Panc1 (cell line): ENCODE results near the gene MMP15. TPM values are rescaled to one million over a fixed set of nuclear protein-coding genes. Genes with fewer than 3 reads are reported as not detected.

Experiments
- ATAC-seq: fragments of 200-7000 bp; cut with Tn5 transposase; 2 replicates; pipeline ENCODE4 v1.9.1; 2020; ENCODE audit warnings: mild to moderate bottlenecking, moderate library complexity
- BruUV-seq: library from RNA; stranded (reverse); fragments of 400-500 nt; replicated peaks from 2 replicates; lab custom pipeline; 2021; lab: Mats Ljungman, UMichigan
- CTCF ChIA-PET: fragments of 300-600 bp; sonication (Branson Sonifier 250); formaldehyde crosslinking; loops from one replicate; lab custom pipeline; 2022; ENCODE audit warnings: antibody characterized with exemption; lab: Charles Lee
- POLR2A ChIA-PET: fragments of 300-600 bp; sonication (Branson Sonifier 250); formaldehyde crosslinking; loops from one replicate; lab custom pipeline; 2022; ENCODE audit warnings: antibody characterized with exemption; lab: Charles Lee
- DNase-seq: peaks from one replicate; pipeline ENCODE4 v3.0.0-alpha.2; 2010; ENCODE audit warnings: low read depth, low spot score
- H3K27ac ChIP-seq: 2 replicates; pipeline ENCODE4 v1.5.1; 2011; ENCODE audit warnings: mild to moderate bottlenecking, low read length, inconsistent platforms
- H3K27me3 ChIP-seq: fragments of 200-500 bp; sonication (Bioruptor generic); 2 replicates; pipeline ENCODE4 v1.6.0; 2014; ENCODE audit warnings: low read length, inconsistent platforms; ENCODE audit not compliant: control insufficient read depth, insufficient read depth
- H3K36me3 ChIP-seq: fragments of 200-500 bp; sonication (Bioruptor generic); 2 replicates; pipeline ENCODE4 v1.5.1; 2014; ENCODE audit warnings: inconsistent platforms, mild to moderate bottlenecking, low read length, moderate library complexity; ENCODE audit not compliant: control insufficient read depth, insufficient read depth
- H3K4me1 ChIP-seq: 2 replicates; pipeline ENCODE4 v1.5.1; 2011; ENCODE audit warnings: inconsistent platforms, mild to moderate bottlenecking, low read length, moderate library complexity; ENCODE audit not compliant: control insufficient read depth, insufficient read depth
- H3K4me3 ChIP-seq, 2 experiments: 2 replicates each; pipeline ENCODE4 v1.5.1; 2011 to 2012; ENCODE audit warnings: low read depth in 2 of 2, low read length in 2 of 2, mild to moderate bottlenecking in 2 of 2, inconsistent platforms in 1 of 2, moderate library complexity in 1 of 2
- H3K9me3 ChIP-seq: fragments of 200-500 bp; sonication (Bioruptor generic); 2 replicates; pipeline ENCODE4 v1.5.1; 2014; ENCODE audit warnings: low read depth, mild to moderate bottlenecking, inconsistent platforms, low read length, moderate library complexity; ENCODE audit not compliant: control insufficient read depth, insufficient read depth
- CTCF ChIP-seq: fragments of 450-650 bp; IDR thresholded peaks from 2 replicates; pipeline ENCODE4 v1.5.1; 2017; ENCODE audit warnings: mild to moderate bottlenecking
- POLR2AphosphoS5 ChIP-seq: IDR thresholded peaks from 2 replicates; pipeline ENCODE4 v1.6.1; 2012; ENCODE audit warnings: mild to moderate bottlenecking, low read depth, low read length, moderate library complexity
- REST ChIP-seq, 2 experiments: IDR thresholded peaks; 2 replicates each; pipeline ENCODE4 v1.6.1; 2011 to 2012; ENCODE audit warnings: low read depth in 2 of 2, control low read depth in 1 of 2, low read length in 1 of 2, mild to moderate bottlenecking in 1 of 2, moderate library complexity in 1 of 2; ENCODE audit not compliant: insufficient read depth in 1 of 2
- SIN3A ChIP-seq: IDR thresholded peaks from 2 replicates; pipeline ENCODE4 v1.6.1; 2012; ENCODE audit warnings: low read depth, mild to moderate bottlenecking, low read length, moderate library complexity, borderline replicate concordance; ENCODE audit not compliant: insufficient read depth
- TCF7L2 ChIP-seq: IDR thresholded peaks from 2 replicates; pipeline ENCODE4 v1.6.1; 2011; ENCODE audit warnings: mild to moderate bottlenecking, low read depth, low read length, inconsistent platforms
- in situ Hi-C: cut with HindIII; loops from 2 replicates; pipeline ENCODE4 v1.10.0; 2016; ENCODE audit warnings: low sequenced_read_pairs, low pct_unique_long_range_greater_than_20kb
- intact Hi-C: fragments of 100-400 bp; cut with micrococcal nuclease; formaldehyde crosslinking; loops from one replicate; pipeline ENCODE4 v1.10.0; 2022; ENCODE audit not compliant: unreplicated experiment
- total RNA-seq: library from RNA; stranded (reverse); gene quantifications from one replicate; pipeline ENCODE4 v1.2.1, GENCODE V29; 2021; ENCODE audit not compliant: unreplicated experiment

Gene MMP15
- total RNA-seq, 1 experiment from 2014 or later = 10.9 TPM

DNA sequence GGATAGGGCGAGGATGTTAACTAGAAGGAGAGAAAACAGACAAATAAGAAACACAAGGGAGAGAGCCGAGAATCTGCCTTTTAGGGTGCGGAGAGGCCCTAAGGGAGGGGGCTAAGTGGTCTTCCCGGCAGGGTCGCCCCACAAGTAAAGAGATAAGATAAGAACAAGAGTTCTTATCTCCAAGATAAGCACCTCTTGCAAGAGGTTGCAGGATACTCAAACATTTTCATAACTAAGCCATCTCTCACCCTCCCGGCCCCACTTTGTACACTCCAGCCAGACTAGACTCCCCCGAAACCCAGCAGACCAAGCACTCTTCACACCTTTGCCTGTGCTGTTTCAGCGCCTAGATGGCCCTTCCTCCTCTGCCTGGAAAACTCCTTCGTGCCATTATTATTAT is 39.4 kb upstream of the MMP15 start:
- ChIA-PET CTCF (no interaction called here), POLR2A (no interaction called here)
- TF ChIP-seq SIN3A = no peak
- no TSS peak for BruUV-seq
- no peaks in the 10 kb centered on the region for H3K9me3 ChIP-seq
- H3K4me1 ChIP-seq = no peaks in the 10 kb centered on the region
- no peak overlapping the region for H3K27ac ChIP-seq
- H3K36me3 ChIP-seq = no peaks in the 10 kb centered on the region
- ATAC-seq (no peak), DNase-seq (no peak)
- intact Hi-C loops = no loop called here
- H3K27me3 ChIP-seq = no peaks in the 10 kb centered on the region
- H3K4me3 ChIP-seq = no peak overlapping the region
- in situ Hi-C loops = no loop called here

DNA sequence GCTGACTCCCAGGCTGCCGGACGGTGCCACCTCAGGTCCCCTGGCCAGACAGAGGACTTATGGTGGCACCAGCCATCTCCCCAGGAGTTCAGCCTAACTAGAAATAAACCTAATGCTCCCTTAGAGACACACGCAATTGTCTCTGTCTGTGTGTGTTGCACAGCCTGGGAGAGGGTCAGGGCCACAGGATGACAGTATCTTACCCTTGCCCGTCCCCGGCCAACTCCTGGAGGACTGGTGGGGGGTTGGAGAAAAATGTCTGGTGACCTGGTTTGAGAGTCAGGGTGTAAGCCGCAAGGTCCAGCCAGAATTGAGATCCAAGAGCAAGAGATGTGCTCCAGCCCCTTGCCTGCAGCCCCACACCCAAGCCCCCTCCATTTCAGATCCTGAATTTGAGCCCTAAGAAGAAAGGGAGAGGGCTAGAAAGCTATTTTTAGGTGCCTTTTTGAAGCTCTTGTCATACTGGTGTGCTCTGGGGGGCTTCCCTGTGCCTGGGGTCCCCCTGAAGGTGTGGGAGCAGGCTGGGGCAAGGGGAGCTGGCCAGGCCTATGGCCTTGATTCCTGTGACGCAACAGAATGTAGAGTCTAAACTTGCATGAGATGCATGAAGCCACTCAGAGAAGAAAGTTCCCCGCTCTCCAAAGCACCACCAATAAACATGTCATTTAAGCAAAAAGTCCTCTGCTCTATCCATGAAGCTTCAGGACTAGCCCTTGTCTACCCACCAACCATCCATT is 37.9 kb upstream of the MMP15 start:
- Histone ChIP-seq H3K4me1 (no peaks in the 10 kb centered on the region), H3K27me3 (no peaks in the 10 kb centered on the region), H3K4me3 (no peak overlapping the region), H3K9me3 (no peaks in the 10 kb centered on the region), H3K27ac (no peak overlapping the region), H3K36me3 (no peaks in the 10 kb centered on the region)
- CTCF ChIA-PET = no interaction called here
- BruUV-seq = no TSS peak
- in situ Hi-C loops = no loop called here
- TF ChIP-seq CTCF (no peak), POLR2AphosphoS5 (no peak), REST (IDR thresholded peaks at IDR 0.05; ENCODE audit: insufficient read depth in 1 of 2, low read depth in 2 of 2, low read length in 1 of 2) (no peak), SIN3A (no peak), TCF7L2 (no peak)
- DNase-seq (no peak), ATAC-seq (no peak)
- intact Hi-C loops = no loop called here
- POLR2A ChIA-PET = no interaction called here

- no peaks in the 10 kb centered on the region for H3K4me1 ChIP-seq
- H3K27me3 ChIP-seq = no peaks in the 10 kb centered on the region
- H3K9me3 ChIP-seq = no peaks in the 10 kb centered on the region
- POLR2A ChIA-PET = no interaction called here
- DNase-seq = no peak
- no peaks in the 10 kb centered on the region for H3K36me3 ChIP-seq
- intact Hi-C loops = no loop called here
- no peak overlapping the region for H3K27ac ChIP-seq
- ATAC-seq = no peak
- no peak overlapping the region for H3K4me3 ChIP-seq
- in situ Hi-C loops = no loop called here
- BruUV-seq = no TSS peak
- TF ChIP-seq SIN3A (no peak), POLR2AphosphoS5 (no peak), CTCF (no peak), TCF7L2 (no peak), REST (IDR thresholded peaks at IDR 0.05; ENCODE audit: insufficient read depth in 1 of 2, low read depth in 2 of 2, low read length in 1 of 2) (no peak)
- CTCF ChIA-PET = no interaction called here
Measured at GRCh38 chr16:57988929-57989328, 36.6 kb upstream of the MMP15 start.
